GM10266 (cell line): ENCODE measurements around the gene RAB18.

Experiments used
- DNase-seq: peaks from one replicate; pipeline ENCODE4 v3.0.0; 2012; ENCODE audit errors: extremely low spot score
- TF ChIP-seq, protein P1 (sequence below): IDR thresholded peaks from 2 replicates; pipeline ENCODE4 v1.5.1; 2012; ENCODE audit warnings: mild to moderate bottlenecking, low read depth; ENCODE audit not compliant: control insufficient read depth, insufficient read depth; ENCODE audit errors: missing control alignments

Gene RAB18

DNA sequence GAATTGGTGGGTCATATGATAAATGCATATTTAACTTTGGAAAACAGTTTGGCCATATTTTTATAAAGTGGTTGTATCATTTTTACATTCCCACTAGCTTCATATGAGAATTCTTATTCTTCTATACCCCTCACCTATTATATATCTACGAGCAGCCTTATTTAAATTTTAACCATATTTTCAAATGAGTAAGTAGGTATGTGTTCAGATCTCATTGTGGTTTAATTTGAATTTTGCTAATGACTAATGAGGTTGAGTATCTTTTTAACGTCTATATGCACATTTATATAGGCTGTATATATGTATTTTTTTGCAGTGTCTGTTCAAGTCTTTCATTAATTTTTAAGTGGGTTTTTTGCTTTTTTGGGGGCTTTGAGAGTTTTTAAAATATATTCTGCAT, 14.2 kb downstream of the RAB18 start:
- TF ChIP-seq, protein P1, sequence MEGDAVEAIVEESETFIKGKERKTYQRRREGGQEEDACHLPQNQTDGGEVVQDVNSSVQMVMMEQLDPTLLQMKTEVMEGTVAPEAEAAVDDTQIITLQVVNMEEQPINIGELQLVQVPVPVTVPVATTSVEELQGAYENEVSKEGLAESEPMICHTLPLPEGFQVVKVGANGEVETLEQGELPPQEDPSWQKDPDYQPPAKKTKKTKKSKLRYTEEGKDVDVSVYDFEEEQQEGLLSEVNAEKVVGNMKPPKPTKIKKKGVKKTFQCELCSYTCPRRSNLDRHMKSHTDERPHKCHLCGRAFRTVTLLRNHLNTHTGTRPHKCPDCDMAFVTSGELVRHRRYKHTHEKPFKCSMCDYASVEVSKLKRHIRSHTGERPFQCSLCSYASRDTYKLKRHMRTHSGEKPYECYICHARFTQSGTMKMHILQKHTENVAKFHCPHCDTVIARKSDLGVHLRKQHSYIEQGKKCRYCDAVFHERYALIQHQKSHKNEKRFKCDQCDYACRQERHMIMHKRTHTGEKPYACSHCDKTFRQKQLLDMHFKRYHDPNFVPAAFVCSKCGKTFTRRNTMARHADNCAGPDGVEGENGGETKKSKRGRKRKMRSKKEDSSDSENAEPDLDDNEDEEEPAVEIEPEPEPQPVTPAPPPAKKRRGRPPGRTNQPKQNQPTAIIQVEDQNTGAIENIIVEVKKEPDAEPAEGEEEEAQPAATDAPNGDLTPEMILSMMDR, result no peak
- no peak for DNase-seq

DNA sequence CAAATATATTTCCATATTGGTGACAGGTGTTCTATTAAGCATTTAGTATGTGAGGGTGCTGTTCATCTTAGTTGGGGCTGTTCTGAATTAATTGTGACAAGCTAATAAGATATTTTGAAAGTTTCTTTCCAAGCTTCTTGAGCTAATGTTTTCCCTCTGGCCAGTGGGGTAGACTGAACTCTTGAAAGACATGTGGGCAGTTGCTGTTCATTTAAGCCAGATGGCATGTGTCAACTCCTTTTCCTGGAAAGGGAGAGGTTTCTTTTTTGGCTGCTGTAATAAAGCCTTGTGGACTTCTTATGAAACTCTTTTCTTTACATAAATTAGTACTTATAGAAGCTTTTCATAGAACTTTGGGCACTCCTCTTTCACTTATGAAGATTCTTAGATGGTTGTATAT, 21.7 kb downstream of the RAB18 start:
- no peak for DNase-seq
- TF ChIP-seq, protein P1, result no peak

DNA sequence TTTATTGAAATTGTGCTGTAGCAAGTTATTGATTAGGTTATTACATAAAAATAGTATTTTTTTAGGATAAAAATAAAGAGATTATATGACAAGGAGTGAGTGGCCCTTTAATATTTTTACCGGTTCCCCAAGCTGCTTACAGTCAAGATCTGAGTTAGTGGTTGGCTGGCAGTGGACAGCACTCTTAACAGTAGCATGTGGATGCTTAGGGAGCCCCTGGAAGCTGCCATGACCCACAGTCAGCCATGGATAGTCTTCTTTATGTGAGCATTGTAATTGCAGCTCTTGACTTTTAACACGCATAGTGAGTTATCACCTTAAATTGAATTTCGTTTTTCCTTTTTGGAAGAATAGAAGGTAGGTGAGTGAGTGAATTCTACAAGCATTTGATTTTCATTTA, 22.1 kb downstream of the RAB18 start:
- DNase-seq, result no peak
- TF ChIP-seq, protein P1, result no peak

DNA sequence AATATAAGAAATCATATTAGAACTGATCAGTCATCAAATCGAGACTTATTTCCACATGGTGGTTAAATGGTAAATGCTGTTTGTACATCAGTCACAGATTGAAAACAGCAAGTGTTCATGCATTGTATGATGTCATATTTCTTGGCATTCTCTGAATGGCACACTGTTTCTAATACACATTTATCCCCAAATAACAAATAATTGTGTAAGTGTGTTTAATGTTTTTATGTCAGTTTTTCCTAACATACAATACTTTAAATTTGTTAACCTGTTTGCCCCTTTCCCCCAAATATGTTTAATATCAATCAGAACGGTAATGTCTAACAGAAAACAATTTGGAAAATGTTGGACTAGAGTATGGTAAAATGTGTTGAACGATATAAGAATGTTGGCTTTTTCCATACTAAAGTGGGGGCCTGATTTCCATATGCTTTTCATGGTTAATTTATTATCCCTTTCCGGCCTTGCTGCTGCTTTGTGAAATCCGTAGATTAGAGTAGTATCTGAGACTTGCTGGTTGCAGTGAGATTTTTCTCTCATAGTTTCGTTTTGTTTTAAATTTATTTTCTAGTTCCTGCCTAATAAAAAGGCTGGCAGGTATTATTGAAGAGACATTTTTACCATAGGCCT, 23.7 kb downstream of the RAB18 start:
- no peak for DNase-seq
- TF ChIP-seq, protein P1, result no peak

DNA sequence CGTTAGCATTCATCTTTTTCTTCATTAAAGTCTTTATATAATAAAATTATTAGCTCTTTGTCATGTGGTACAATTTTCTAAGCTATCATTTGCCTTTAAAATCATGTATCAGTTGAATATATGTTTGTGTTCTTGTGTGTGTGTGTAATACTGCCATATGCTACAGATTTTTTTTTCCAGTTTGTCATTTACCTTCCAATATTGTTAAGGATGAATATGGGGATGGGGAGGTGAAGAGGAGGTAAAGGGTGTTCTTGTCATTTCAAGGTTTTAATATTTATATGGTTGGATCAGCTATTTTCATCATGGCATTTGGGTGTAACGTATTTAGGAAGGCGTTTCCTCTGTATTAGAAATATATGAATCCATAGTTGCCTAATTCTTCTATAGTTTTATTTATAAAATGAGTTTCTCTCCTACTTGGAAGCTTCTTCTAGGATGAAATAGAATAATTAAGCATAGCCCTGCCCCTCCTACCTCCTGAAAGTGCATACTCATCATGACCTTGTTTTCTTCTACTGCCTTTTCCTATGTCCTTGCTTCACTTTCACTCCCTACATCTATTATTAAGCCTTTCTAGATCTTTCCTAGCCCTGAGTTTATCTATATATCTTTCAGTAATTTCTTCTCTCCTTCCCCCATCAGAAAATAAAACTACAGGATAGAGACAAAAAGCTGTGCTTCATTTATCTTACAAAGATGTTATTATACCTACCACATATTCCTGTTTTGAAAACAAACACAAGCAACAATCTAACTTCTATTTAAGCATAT, 25.1 kb downstream of the RAB18 start:
- DNase-seq, result no peak
- TF ChIP-seq, protein P1, result no peak

DNA sequence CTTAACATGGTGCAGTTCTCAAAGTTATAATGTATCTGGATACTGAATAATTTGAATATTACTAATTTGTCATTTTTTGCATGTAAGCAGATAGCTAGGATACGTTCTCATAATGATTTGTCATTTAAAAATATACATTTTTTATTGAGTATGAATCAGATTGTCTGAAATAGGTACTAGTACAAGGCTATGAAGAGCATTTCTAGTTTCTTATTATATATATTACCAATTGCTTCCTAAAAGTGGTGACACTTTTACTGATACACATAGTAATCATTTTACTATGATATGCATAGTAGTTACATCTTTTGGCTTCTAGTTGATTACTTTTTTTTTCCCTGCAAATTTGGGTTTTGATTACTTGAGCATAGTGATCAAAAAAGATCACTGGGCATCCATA, 26.4 kb downstream of the RAB18 start:
- DNase-seq, result no peak
- TF ChIP-seq, protein P1, result no peak

DNA sequence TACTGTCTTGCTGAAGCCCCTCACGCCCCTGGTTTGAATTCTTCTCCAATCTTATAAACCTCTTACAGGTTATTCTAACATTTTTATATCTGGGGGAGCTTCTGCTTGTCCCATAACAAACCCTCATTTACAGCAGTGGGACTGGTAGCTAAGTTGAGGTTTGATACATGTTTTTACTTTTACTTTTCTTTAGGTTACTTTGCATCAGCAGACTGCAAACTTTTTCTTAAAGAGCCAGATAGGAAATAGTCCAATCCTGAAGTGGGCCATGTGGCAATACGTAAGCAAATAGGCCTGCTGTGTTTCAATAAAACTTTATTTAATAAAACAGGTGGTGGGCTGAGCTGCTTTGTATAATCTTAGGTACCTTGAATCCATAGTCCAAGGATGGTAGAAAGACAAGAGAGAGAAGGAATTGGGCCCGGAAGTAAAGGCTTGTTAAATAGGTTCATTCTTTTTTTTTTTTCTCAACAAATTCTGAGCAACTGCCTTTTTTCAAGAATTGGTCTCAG, 27.3 kb downstream of the RAB18 start:
- DNase-seq, result no peak

More for the DNA sequence above, 27.3 kb downstream of the RAB18 start:
- TF ChIP-seq, protein P1, result no peak
